Astrocyte of the spinal cord (primary cell): Measurements from ENCODE around the gene CELA2B.

Experiments
- DNase-seq: peaks from one replicate; pipeline ENCODE4 v3.0.0; 2011; ENCODE audit warnings: low read depth, low spot score
- H3K4me3 ChIP-seq: 2 replicates; pipeline ENCODE4 v1.5.1; 2011; ENCODE audit warnings: low read depth, mild to moderate bottlenecking, low read length, moderate library complexity
- in situ Hi-C: cut with HindIII; loops from 2 replicates; pipeline ENCODE4 v1.10.0; 2017; ENCODE audit warnings: low sequenced_read_pairs
- TF ChIP-seq, protein P1 (sequence below): IDR thresholded peaks from 2 replicates; pipeline ENCODE4 v1.5.1; 2012; ENCODE audit warnings: low read depth, mild to moderate bottlenecking, low read length, inconsistent platforms

Gene CELA2B

DNA sequence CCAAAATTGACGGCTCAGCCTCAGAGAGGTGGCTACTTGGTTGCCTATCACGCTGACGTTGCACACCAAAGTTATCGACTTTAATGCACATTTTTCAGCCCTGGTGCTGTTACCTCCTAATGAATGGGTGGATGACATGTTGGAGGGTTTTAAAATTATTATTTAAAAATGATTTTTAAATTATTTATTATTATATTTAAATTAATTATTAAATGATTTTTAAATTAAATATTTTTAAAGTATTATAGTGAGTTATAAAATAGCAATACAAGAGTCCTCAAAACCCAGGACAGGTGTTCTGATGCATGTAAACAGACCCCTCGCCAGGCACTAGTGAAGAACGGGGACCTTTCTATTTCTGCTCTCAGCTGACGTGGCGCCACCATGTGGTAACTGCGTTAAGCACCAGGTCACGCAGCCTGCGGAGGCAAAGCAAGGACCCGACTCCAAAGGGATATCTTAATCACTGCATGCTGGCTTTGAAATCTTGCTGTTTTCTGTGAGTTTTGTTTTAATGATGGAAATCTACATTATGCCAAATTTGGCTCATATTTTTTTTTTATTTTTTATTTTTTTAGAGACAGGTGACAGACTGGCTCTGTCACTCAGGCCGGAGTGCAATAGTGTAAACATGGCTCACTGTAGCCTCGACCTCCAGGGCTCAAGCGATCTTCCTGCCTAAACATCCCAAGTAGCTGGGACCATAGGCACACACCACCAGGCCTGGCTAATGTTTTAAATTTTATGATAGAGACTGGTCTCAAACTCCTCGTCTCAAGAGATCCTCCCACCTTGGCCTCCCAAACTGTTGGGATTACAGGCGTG is 25.5 kb downstream of the CELA2B start:
- TF ChIP-seq, protein P1, sequence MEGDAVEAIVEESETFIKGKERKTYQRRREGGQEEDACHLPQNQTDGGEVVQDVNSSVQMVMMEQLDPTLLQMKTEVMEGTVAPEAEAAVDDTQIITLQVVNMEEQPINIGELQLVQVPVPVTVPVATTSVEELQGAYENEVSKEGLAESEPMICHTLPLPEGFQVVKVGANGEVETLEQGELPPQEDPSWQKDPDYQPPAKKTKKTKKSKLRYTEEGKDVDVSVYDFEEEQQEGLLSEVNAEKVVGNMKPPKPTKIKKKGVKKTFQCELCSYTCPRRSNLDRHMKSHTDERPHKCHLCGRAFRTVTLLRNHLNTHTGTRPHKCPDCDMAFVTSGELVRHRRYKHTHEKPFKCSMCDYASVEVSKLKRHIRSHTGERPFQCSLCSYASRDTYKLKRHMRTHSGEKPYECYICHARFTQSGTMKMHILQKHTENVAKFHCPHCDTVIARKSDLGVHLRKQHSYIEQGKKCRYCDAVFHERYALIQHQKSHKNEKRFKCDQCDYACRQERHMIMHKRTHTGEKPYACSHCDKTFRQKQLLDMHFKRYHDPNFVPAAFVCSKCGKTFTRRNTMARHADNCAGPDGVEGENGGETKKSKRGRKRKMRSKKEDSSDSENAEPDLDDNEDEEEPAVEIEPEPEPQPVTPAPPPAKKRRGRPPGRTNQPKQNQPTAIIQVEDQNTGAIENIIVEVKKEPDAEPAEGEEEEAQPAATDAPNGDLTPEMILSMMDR = peak; percentile 88
- in situ Hi-C loops = no loop called here
- peak; percentile 44 for DNase-seq
- no peak overlapping the region for H3K4me3 ChIP-seq

DNA sequence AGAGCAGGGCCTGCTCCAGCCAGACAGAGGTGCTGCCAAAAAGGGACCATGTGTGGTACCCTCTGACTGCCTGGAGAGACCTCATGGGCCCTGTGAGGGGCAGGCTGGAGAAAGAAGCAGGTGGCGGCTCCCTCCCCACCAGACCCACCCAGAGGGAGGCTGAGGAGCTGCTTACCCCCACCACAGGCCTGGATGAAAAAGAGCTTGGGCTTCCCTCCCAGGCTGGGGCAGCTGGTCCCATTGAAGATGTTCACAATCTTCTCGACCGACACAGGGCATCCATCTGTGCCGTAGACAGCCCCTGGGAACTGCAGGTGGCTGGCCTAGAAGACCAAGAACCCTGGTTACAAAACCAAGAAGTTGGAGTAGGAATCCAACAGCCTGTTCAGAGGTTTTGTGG is 28.5 kb downstream of the CELA2B start:
- in situ Hi-C loops = no loop called here
- DNase-seq = no peak
- TF ChIP-seq, protein P1 = no peak
- no peak overlapping the region for H3K4me3 ChIP-seq

DNA sequence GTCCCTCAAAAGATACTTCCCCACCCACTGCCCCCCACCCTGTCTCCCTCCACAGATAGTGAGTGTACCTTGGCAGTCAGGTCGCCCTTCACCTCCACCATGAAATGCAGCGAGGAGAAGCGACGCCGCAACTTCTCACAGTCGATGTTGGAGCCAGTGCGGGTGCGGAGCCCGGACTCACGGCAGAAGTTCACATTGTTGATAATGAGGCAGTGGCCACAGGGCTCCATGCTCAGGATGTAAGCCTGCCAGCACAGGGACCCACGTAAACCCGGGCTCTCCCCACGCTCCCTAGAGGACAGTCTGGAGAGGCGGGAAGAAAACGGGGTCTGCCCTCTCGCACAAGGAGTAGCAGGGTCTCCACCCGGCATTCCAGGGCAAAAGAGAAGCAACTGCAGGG is 30.9 kb downstream of the CELA2B start:
- in situ Hi-C loops = no loop called here
- DNase-seq = no peak
- no peak overlapping the region for H3K4me3 ChIP-seq
- TF ChIP-seq, protein P1 = no peak

DNA sequence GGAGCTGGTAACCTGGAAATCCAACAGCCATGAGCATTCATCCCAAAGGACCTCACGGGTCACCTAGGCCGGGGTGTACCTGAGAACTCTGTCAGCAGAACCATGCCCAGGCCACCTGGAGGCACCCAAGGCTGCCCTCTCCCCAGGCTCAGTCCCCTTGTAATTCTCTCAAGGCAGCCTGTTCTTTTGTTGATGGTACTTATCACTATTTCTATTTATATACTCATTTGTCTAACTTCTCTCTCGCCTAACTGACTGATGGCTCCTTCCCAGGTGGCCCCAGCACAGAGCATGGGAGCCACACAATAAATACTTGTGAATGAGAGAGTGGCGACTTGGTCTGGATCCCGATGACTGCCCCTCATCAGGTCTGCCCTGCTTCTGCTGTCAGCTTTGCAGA is 31.4 kb downstream of the CELA2B start:
- in situ Hi-C loops = no loop called here
- H3K4me3 ChIP-seq = no peak overlapping the region
- TF ChIP-seq, protein P1 = no peak
- DNase-seq = no peak

DNA sequence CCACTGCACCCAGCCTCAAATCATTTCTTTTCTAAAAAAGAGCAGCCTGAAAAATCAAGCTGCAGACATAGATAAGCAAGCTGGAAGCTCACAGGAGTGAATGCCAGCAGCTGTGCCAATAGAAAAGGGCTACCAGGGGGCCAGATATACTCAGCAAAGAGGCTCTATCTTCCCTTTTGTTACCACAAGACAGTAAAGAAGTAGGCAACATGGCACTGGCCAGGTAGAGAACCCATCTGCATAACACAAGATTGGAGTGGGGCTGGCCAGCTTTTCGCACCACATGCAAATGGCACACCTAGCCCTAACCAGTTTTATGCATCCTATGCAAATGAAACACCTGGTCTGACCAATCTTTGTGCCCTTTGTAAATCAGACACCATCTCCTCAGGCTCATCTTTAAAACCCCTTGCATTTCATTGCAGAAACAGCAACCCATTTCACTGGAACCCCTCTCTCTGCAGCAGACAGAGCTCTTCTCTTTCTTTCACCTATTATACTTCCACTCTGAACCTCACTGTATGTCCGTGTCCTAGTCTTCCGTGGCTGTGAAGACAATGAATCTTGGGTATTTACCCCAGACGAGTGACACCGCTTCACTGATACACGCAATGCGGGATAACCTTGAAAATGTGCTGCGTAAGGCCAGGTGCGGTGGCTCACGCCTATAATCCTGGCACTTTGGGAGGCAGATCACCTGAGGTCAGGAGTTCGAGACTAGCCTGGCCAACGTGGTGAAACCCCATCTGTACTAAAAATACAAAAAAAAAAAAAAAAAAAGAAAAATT is 33.0 kb downstream of the CELA2B start:
- DNase-seq = no peak
- TF ChIP-seq, protein P1 = no peak
- no peak overlapping the region for H3K4me3 ChIP-seq
- in situ Hi-C loops = no loop called here

DNA sequence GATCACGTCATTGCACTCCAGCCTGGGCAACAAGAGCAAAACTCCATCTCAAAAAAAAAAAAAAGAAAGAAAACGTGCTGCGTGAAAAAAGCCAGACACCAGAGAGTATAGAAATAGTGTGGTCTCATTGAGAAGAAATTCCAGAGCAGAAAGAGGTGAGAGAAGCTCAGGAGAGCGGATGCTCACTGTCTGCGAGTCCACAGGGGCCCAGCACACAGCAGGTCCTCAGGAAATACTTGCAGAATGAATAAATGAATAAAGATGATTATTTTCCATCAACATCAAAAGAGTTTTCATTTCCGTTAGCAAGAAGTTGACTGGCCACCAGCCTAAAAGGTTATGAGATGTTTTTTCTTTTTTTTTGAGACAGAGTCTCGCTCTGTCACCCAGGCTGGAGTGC is 33.7 kb downstream of the CELA2B start:
- H3K4me3 ChIP-seq = no peak overlapping the region
- DNase-seq = peak; percentile 71
- TF ChIP-seq, protein P1 = no peak
- in situ Hi-C loops = no loop called here
